Measurements from ENCODE around the gene CLNK. TPM values are rescaled to one million over a fixed set of nuclear protein-coding genes. Genes with fewer than 3 reads are reported as not detected.

CLNK gene
- total RNA-seq, 1 experiment from 2014 or later, result not detected

DNA sequence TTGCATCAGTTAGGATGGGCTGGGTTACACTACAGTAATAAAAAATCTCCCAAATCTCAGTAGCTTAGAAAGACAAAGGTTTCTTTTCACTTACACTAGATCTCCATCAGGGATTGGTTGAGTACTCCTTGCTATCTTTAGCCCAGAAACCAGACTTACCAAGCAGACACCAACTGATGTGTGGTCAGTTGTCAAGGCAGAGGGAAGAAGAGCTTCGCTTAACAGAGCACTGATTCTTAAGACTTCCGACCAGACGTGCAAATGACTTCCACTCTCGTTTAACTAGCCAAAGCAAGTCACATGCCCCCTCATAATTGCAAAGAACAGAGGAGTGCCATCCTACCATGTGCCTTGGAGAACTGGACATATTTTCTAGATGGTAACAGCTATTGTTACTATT is 221.7 kb downstream of the CLNK start (continued):
- TF ChIP-seq, protein P1, sequence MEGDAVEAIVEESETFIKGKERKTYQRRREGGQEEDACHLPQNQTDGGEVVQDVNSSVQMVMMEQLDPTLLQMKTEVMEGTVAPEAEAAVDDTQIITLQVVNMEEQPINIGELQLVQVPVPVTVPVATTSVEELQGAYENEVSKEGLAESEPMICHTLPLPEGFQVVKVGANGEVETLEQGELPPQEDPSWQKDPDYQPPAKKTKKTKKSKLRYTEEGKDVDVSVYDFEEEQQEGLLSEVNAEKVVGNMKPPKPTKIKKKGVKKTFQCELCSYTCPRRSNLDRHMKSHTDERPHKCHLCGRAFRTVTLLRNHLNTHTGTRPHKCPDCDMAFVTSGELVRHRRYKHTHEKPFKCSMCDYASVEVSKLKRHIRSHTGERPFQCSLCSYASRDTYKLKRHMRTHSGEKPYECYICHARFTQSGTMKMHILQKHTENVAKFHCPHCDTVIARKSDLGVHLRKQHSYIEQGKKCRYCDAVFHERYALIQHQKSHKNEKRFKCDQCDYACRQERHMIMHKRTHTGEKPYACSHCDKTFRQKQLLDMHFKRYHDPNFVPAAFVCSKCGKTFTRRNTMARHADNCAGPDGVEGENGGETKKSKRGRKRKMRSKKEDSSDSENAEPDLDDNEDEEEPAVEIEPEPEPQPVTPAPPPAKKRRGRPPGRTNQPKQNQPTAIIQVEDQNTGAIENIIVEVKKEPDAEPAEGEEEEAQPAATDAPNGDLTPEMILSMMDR (IDR thresholded peaks at IDR 0.05 in 2 of 3, conservative IDR thresholded peaks at IDR 0.05 in 1 of 3; ENCODE audit: borderline replicate concordance in 1 of 3, insufficient read depth in 1 of 3, low read depth in 2 of 3, low read length in 2 of 3), result no peak
- no peak for TF ChIP-seq EZH2 (IDR thresholded peaks at IDR 0.05)
- no peak for TF ChIP-seq SRF (IDR thresholded peaks at IDR 0.05; ENCODE audit: low read depth)
- no peak for TF ChIP-seq ZNF274 (IDR thresholded peaks at IDR 0.05; ENCODE audit: low read depth, low read length)

DNA sequence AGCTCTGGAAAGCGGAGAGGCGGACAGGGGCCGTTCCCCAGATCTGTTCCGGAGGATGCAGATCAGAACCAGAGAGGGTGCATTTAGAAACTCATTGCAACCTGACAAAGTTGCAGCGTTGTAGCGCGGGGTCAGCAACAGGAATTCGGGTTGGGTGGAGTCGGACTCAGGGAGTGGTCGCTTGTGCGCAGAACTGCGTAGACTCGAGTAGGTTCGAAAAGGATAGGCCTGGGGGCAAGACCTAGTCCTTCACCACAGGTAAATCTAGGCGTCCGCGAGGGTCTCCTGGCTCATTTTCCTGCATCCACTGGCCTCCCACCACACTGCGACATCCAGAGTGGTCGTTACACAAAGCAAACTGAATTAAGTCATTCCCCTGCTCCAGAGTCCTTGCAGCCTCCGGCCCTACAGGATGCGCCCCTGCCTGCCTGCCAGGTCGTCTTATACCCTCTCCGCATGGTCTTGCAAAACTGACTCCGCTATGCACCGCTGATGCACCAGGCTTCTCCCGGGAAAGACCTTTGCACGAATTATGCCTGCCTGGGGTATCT is 222.6 kb downstream of the CLNK start:
- Histone ChIP-seq H3K9me2 (ENCODE audit: insufficient read depth) (no peaks in the 10 kb centered on the region), H3K79me2 (ENCODE audit: insufficient read depth, low read length) (no peaks in the 10 kb centered on the region), H3K9me3 (ENCODE audit: control insufficient read depth in 1 of 2, insufficient read depth in 1 of 2, low read depth in 1 of 2, low read length in 2 of 2) (no peaks in the 10 kb centered on the region), H3K4me3 (replicated peaks in 1 of 2; ENCODE audit: low read depth in 1 of 2, low read length in 2 of 2) (no peak overlapping the region), H3K4me1 (ENCODE audit: control insufficient read depth in 1 of 2, insufficient read depth in 2 of 2, low read length in 2 of 2) (peaks cover 3 to 9% of the 10 kb centered on the region in 2 experiments; a peak in 3 of 4 replicates), H3K9ac (ENCODE audit: low read length) (no peak overlapping the region), H3K36me3 (ENCODE audit: control insufficient read depth in 1 of 2, insufficient read depth in 2 of 2, low read length in 2 of 2) (no peaks in the 10 kb centered on the region), H4K20me1 (ENCODE audit: insufficient read depth) (no peaks in the 10 kb centered on the region), H3K27me3 (ENCODE audit: insufficient read depth, low read length) (no peaks in the 10 kb centered on the region), H3K4me2 (ENCODE audit: low read length) (no peak overlapping the region), H2AFZ (ENCODE audit: low read depth, low read length, poor library complexity, severe bottlenecking) (no peak overlapping the region), H3K27ac (ENCODE audit: low read depth, low read length) (no peak overlapping the region)
- BruUV-seq (replicated peaks), result no TSS peak
- POLR2A ChIA-PET, result no interaction called here
- CTCF ChIA-PET, result no interaction called here
- intact Hi-C loops (cut with micrococcal nuclease), result no loop called here
- RAD21 ChIA-PET (ENCODE audit: low non-redundant PET in 1 of 2, low total read pairs in 2 of 2, uncharacterized antibody in 2 of 2, unreplicated experiment in 2 of 2), result no interaction called here
- TF ChIP-seq JUND (IDR thresholded peaks at IDR 0.05) (no peak), YY1 (IDR thresholded peaks at IDR 0.05; ENCODE audit: extremely low read depth, insufficient replicate concordance, low read depth, low read length) (no peak), TCF7L2 (IDR thresholded peaks at IDR 0.05; ENCODE audit: borderline replicate concordance, extremely low read depth, insufficient read depth, insufficient read length) (no peak), EGR1 (IDR thresholded peaks at IDR 0.05; ENCODE audit: low read depth) (no peak), ELF1 (IDR thresholded peaks at IDR 0.05; ENCODE audit: borderline replicate concordance, low read depth) (no peak), EZH2 (IDR thresholded peaks at IDR 0.05) (no peak)
- TF ChIP-seq, protein P2, sequence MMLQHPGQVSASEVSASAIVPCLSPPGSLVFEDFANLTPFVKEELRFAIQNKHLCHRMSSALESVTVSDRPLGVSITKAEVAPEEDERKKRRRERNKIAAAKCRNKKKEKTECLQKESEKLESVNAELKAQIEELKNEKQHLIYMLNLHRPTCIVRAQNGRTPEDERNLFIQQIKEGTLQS (IDR thresholded peaks at IDR 0.05), result no peak
- DNase-seq (ENCODE audit: low read depth, low spot score) (no peak), ATAC-seq (no peak)

All from HCT116 (cell line).